HEK293 (cell line): ENCODE data around the gene RGPD5.
"Not testable (repeated sequence)": the region's sequence is repeated elsewhere in the genome, so short reads cannot be mapped to it uniquely, and the experiment has no call there.

Source experiments
- ATF2 ChIP-seq: fragments of 450-650 bp; formaldehyde crosslinking; IDR thresholded peaks from 2 replicates; pipeline ENCODE4 v1.5.1; 2016; ENCODE audit warnings: missing biosample characterization, missing genetic modification characterization, low read depth
- ELK4 ChIP-seq: IDR thresholded peaks from 2 replicates; pipeline ENCODE4 v1.6.1; 2011; ENCODE audit warnings: mild to moderate bottlenecking, low read depth, low read length, borderline replicate concordance
- GLI2 ChIP-seq: fragments of 450-650 bp; formaldehyde crosslinking; IDR thresholded peaks from 2 replicates; pipeline ENCODE4; 2017; ENCODE audit warnings: missing biosample characterization, missing genetic modification characterization, low read depth, borderline replicate concordance
- ZNF23 ChIP-seq: fragments of 450-650 bp; formaldehyde crosslinking; IDR thresholded peaks from 2 replicates; pipeline ENCODE4 v1.5.1; 2016; ENCODE audit warnings: missing biosample characterization, missing genetic modification characterization, borderline replicate concordance
- ZNF341 ChIP-seq: fragments of 450-650 bp; formaldehyde crosslinking; IDR thresholded peaks from 2 replicates; pipeline ENCODE4; 2016; ENCODE audit warnings: low read depth, missing biosample characterization, missing genetic modification characterization
- ZNF654 ChIP-seq: fragments of 450-650 bp; formaldehyde crosslinking; IDR thresholded peaks from 2 replicates; pipeline ENCODE4 v1.5.1; 2016; ENCODE audit warnings: low read depth, missing biosample characterization, missing genetic modification characterization
- ZSCAN23 ChIP-seq: fragments of 450-650 bp; formaldehyde crosslinking; IDR thresholded peaks from 2 replicates; pipeline ENCODE4 v1.5.1; 2016; ENCODE audit warnings: missing biosample characterization, missing genetic modification characterization

DNA sequence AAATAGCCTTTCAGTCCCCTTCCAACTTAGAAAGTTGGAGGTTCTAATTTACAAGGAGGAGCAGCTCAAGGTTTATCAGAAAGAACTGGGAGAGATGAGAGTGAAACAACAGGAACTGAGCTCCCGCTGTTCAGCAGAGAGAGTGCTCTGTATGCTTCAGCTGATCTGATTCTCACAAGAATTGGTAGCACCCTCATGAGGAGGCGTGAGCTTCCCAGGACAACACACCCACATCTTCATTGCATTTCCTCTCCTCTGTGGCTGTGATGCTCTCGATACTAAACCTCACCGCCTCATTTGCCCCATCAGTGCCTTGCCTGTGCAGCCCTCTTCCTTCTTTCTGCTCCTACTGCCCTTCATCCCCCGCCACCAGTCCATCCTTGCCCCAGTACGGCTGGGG, 42.5 kb upstream of the RGPD5 start:
- not testable (repeated sequence) for TF ChIP-seq ZNF341 (tag by site-specific recombination); ATF2 (tag by site-specific recombination); ZSCAN23 (tag by site-specific recombination); ZNF654 (tag by site-specific recombination); ZNF23; ELK4; GLI2
